ENCODE data around the gene CEP85. TPM values are rescaled to one million over a fixed set of nuclear protein-coding genes. Genes with fewer than 3 reads are reported as not detected.
A peak's percentile ranks its signal among the peaks of the same experiment; 100 is the strongest.

The CEP85 gene
- total and polyA plus RNA-seq, 9 of the 15 experiments (the other 6 are each of a cell fraction or from before 2014, with no cell fraction given): 42.1 to 140 (median 92.6) TPM

- TF ChIP-seq IRF9 (tag; IDR thresholded peaks at IDR 0.05) (no peak), YY1 (IDR thresholded peaks at IDR 0.05; ENCODE audit: borderline replicate concordance in 1 of 3, control insufficient read depth in 1 of 3, extremely low read depth in 1 of 3, insufficient read depth in 3 of 3, insufficient read length in 1 of 3, insufficient replicate concordance in 2 of 3, low read depth in 1 of 3, low read length in 2 of 3) (peak in 2 of 3 experiments; percentile 5 to 72), ZNF165 (CRISPR knock-in tag; IDR thresholded peaks at IDR 0.05; ENCODE audit: borderline replicate concordance) (no peak), HEY1 (CRISPR knock-in tag; IDR thresholded peaks at IDR 0.05; ENCODE audit: borderline replicate concordance) (no peak), BCLAF1 (IDR thresholded peaks at IDR 0.05; ENCODE audit: borderline replicate concordance in 1 of 2, control insufficient read depth in 1 of 2, low read depth in 2 of 2, low read length in 1 of 2) (no peak), ZNF280A (IDR thresholded peaks at IDR 0.05; ENCODE audit: low read depth, partially characterized antibody) (no peak), ELK1 (CRISPR knock-in tag; IDR thresholded peaks at IDR 0.05) (no peak), ZNF184 (CRISPR knock-in tag; IDR thresholded peaks at IDR 0.05) (no peak), IRF1 (CRISPR knock-in tag; IDR thresholded peaks at IDR 0.05; ENCODE audit: borderline replicate concordance) (no peak), ZZZ3 (IDR thresholded peaks at IDR 0.05) (no peak), ZNF699 (CRISPR knock-in tag; IDR thresholded peaks at IDR 0.05; ENCODE audit: insufficient replicate concordance) (no peak), STAG1 (CRISPR knock-in tag; IDR thresholded peaks at IDR 0.05; ENCODE audit: borderline replicate concordance) (0 out of 2 replicates have a peak, but pooled peaks have one; percentile 31)
These were observed at the start of gene CEP85 (continued) for GRCh38 chr1:26233903-26234643.

Data from K562 (cell line).